Cardiac muscle cell (in vitro differentiated cells and primary cell): ENCODE data around the gene PTRHD1. TPM values are rescaled to one million over a fixed set of nuclear protein-coding genes. Genes with fewer than 3 reads are reported as not detected.

Experiments
- DNase-seq, 2 donors: peaks; one replicate each; pipeline versions ENCODE4 v3.0.0 to v3.0.0-alpha.2; 2010 to 2017; ENCODE audit warnings: low read depth in 1 of 2, low spot score in 1 of 2
- H3K27ac ChIP-seq: fragments of 200-600 bp; sonication (generic); 2 replicates; pipeline ENCODE4 v1.5.1; 2016
- H3K27me3 ChIP-seq: fragments of 200-600 bp; sonication (generic); 2 replicates; pipeline ENCODE4 v1.6.0; 2016; ENCODE audit warnings: control low read depth
- H3K36me3 ChIP-seq: fragments of 200-600 bp; sonication (generic); 2 replicates; pipeline ENCODE4 v1.5.1; 2016; ENCODE audit warnings: control low read depth
- H3K4me1 ChIP-seq: fragments of 200-600 bp; sonication (generic); 2 replicates; pipeline ENCODE4 v1.8.1; 2017; ENCODE audit warnings: low read depth, mild to moderate bottlenecking, mixed run types
- H3K4me3 ChIP-seq: fragments of 200-600 bp; sonication (generic); 2 replicates; pipeline ENCODE4 v1.5.1; 2016; ENCODE audit warnings: mild to moderate bottlenecking
- H3K9me3 ChIP-seq: fragments of 200-600 bp; sonication (generic); 2 replicates; pipeline ENCODE4 v1.5.1; 2017; ENCODE audit warnings: low read depth, mild to moderate bottlenecking, control low read depth
- CTCF ChIP-seq: IDR thresholded peaks from 2 replicates; pipeline ENCODE4 v1.5.1; 2012; ENCODE audit warnings: low read depth, mild to moderate bottlenecking, low read length
- polyA plus RNA-seq: library from polyadenylated mRNA; unstranded; fragments of >200 nt; fragmentation: Nextera tagmentation; extraction: Ambion mirVana; gene quantifications from 2 replicates; pipeline ENCODE4 v1.2.1, GENCODE V29; 2016
- total RNA-seq: library from RNA; depleted of rRNA; stranded (reverse); fragments of >200 nt; gene quantifications from 2 replicates; pipeline ENCODE4 v1.2.3, GENCODE V29; 2016

PTRHD1 gene
- total and polyA plus RNA-seq, 2 experiments from 2014 or later, result 32.1 to 54.3 TPM

GRCh38 chr2:24768601-24769000 lies 24.6 kb downstream of the PTRHD1 start:
- Histone ChIP-seq H3K36me3 (peaks cover 4% of the 10 kb centered on the region), H3K4me3 (no peak overlapping the region), H3K27me3 (no peaks in the 10 kb centered on the region), H3K4me1 (no peaks in the 10 kb centered on the region), H3K27ac (no peak overlapping the region), H3K9me3 (no peaks in the 10 kb centered on the region)
- DNase-seq, result no peak
- TF ChIP-seq CTCF, result no peak

- H3K36me3 ChIP-seq, result peaks cover 4% of the 10 kb centered on the region
- no peak for TF ChIP-seq CTCF
- H3K27me3 ChIP-seq, result no peaks in the 10 kb centered on the region
- no peak overlapping the region for H3K27ac ChIP-seq
- no peaks in the 10 kb centered on the region for H3K4me1 ChIP-seq
- no peak overlapping the region for H3K4me3 ChIP-seq
- no peaks in the 10 kb centered on the region for H3K9me3 ChIP-seq
- DNase-seq, result no peak
Measured at GRCh38 chr2:24768013-24768412, 25.2 kb downstream of the PTRHD1 start.

GRCh38 chr2:24766609-24767008 lies 26.6 kb downstream of the PTRHD1 start:
- H3K36me3 ChIP-seq, result peaks cover 4% of the 10 kb centered on the region
- H3K27me3 ChIP-seq, result no peaks in the 10 kb centered on the region
- TF ChIP-seq CTCF, result no peak
- no peak for DNase-seq
- H3K27ac ChIP-seq, result no peak overlapping the region
- no peak overlapping the region for H3K4me3 ChIP-seq
- H3K9me3 ChIP-seq, result no peaks in the 10 kb centered on the region
- no peaks in the 10 kb centered on the region for H3K4me1 ChIP-seq

- TF ChIP-seq CTCF, result no peak
- Histone ChIP-seq H3K27me3 (no peaks in the 10 kb centered on the region), H3K4me1 (no peaks in the 10 kb centered on the region), H3K9me3 (no peaks in the 10 kb centered on the region), H3K27ac (no peak overlapping the region), H3K36me3 (peaks cover 8% of the 10 kb centered on the region), H3K4me3 (no peak overlapping the region)
- no peak for DNase-seq
Measured at GRCh38 chr2:24763843-24764242, 29.3 kb downstream of the PTRHD1 start.

GRCh38 chr2:24762518-24762917 lies 30.7 kb downstream of the PTRHD1 start:
- Histone ChIP-seq H3K27me3 (no peaks in the 10 kb centered on the region), H3K36me3 (peaks cover 5% of the 10 kb centered on the region), H3K27ac (no peak overlapping the region), H3K4me3 (no peak overlapping the region), H3K9me3 (no peaks in the 10 kb centered on the region), H3K4me1 (no peaks in the 10 kb centered on the region)
- TF ChIP-seq CTCF, result no peak
- DNase-seq, result no peak

GRCh38 chr2:24761866-24762265 lies 31.3 kb downstream of the PTRHD1 start:
- H3K4me3 ChIP-seq, result no peak overlapping the region
- no peak for TF ChIP-seq CTCF
- H3K9me3 ChIP-seq, result no peaks in the 10 kb centered on the region
- H3K4me1 ChIP-seq, result no peaks in the 10 kb centered on the region
- no peak for DNase-seq
- H3K27ac ChIP-seq, result no peak overlapping the region
- H3K36me3 ChIP-seq, result peaks cover 5% of the 10 kb centered on the region
- H3K27me3 ChIP-seq, result no peaks in the 10 kb centered on the region
